GM18861 (cell line): ENCODE data around the gene C19orf53.
"Not testable (repeated sequence)": the region's sequence is repeated elsewhere in the genome, so short reads cannot be mapped to it uniquely, and the experiment has no call there.

Source experiments
- ATAC-seq: cut with Tn5 transposase; IDR thresholded peaks from one replicate; pipeline ENCODE4 v1.9.1; 2021; ENCODE audit not compliant: unreplicated experiment

Gene C19orf53

DNA sequence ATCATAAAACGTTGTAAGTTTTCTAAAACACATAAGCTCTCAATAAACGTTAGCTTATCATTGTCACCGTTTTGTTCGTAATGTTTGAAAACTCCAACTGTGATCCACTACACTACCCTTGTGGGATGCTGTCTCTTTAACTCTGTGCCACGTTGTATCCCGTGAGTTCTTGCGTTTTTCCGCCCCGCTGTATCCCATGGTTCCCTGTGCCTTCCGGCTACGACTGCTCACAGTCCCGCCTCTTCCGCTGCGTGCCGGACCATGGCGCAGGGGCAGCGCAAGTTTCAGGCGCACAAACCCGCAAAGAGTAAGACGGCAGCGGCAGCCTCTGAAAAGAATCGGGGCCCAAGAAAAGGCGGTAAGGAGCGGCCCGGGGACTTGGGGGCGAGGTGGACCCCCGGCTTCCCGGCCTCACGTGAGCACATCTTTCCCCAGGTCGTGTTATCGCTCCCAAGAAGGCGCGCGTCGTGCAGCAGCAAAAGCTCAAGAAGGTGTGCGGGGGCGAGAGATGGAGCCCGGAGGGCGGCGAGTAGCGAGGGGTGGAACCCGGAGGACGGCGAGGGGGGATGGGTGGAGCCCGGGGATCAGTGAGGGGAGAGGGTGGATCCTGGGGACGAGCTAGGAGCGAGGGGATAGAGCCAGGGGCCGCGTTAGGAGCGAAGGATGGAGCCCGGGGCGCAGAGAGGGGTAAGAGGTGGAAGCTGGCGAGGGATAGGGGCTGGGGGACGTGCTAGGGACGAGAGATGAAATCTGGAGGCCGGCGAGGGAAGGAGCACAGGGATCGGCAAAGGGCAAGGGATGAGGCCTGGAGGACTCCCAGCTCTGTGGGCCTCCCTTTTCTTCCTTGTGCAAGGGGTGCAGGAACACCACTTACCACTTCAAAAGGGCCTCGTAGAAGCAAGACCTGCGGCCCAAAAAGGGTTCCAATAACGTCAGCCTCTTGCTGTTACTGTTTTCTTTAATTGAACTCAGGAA lies at the start of gene C19orf53:
TSS of gene C19orf53 (plus strand) at position 240 of the 975 bp plus-strand sequence. CDS start at position 262, 22 bp downstream.
- ATAC-seq: peak; percentile 89

DNA sequence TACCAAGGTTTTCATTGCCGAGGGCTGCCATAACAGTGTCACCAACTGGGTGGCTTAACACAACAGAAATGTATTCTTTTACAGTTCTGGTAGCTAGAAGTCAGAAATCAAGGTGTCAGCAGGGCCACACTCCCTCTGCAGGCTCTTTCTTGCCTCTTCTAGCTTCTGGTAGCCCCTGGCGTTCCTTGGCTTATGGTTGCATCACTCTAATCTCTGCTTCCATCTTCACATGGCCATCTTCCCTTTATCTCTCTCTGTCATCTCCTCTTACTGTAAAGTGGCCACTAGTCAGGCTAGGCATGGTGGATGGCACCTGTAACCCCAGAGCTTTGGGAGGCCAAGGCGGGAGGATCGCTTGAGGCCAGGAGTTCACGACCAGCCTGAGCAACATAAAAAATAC lies 47.9 kb upstream of the C19orf53 start:
- ATAC-seq: no peak

DNA sequence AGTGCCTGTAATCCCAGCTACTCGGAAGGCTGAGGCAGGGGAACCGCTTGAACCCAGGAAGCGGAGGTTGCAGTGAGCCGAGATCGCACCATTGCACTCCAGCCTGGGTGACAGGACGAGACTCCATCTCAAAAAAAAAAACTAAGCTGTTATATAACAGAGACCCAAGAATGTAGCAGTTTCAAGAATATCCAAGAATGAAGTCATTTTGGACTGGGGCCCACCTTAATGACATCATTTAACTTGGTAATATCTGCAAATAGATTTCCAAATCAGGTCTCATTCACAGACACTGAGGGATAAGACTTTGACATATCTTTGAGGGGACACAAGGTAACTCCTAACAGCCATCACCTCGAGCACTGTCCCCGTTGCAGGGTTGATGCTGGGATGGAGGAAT lies 46.5 kb upstream of the C19orf53 start:
- ATAC-seq: no peak

DNA sequence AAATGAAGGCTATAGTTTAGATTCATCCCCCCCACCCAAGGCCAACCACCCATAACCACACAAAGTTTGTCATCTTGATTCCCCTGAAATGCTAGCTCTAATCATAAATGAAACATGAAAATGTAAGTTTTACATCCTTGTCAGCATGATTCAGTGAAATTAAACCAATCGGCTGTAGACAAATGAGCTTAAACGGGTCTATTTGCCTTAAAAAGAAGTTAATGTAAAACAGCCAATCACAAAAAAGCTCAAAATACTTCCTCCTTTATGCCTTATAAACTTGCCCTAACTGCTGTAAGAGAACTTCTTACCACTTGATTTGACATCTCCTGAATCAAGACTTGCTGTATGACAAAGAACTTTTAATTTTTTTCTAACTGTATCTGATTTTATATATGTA lies 44.4 kb upstream of the C19orf53 start:
- ATAC-seq: no peak

DNA sequence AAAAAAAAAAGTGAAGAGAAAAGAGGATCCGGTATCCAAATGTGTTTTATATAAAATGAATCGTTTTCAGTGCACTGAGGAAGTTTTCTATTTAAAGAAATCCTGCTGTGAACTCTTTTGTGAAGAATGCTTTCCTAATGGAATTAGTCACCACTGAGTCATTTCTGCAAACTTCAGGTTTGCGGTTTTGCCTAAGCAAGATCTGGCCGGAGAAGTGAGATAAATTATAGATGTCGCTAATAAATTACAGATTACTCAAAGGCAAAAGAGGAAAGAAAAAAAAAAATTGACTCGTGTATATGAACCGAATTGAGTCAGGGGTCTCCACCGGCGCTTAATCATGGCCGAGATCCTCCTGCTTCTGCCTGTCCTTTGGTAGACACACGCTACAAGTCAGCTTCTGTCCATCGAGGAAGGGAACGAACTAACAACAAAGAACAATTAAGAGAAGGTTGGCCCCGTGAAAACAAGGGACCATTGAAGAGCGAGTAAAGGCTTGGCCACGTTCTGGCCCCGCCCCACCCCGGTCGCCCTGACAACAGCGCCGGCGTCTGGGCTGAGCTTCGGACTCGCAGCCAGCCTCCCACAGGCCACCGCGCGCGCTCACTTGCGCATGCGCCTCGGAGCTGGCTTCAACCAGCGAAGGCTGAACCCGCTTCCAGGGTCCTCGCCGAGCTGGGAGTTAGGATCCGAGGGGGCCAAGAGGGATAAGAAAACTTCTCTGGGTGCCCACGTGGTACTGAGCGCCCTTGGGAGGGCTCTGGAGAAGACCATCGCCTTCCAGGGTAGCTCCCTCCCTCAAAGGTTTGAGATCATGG lies 42.9 kb upstream of the C19orf53 start:
- peak; percentile 93 for ATAC-seq

DNA sequence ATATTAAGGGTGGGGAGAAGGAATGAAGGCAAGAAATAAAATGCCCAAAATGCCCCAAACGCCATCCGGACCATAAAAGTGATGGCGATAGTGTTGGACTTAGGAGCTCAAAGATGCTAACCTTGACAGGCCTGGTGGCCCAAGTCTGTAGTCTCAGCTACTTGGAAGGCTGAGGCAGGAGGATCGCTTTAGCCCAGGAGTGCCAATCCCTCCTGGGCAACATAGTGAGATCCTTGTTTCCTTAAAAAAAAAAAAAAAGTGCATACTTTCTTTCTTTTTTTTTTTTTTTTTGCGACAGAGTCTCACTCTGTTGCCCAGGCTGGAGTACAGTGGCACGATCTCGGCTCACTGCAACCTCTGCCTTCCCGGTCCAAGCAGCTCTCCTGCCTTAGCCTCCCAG lies 41.9 kb upstream of the C19orf53 start:
- no peak for ATAC-seq

DNA sequence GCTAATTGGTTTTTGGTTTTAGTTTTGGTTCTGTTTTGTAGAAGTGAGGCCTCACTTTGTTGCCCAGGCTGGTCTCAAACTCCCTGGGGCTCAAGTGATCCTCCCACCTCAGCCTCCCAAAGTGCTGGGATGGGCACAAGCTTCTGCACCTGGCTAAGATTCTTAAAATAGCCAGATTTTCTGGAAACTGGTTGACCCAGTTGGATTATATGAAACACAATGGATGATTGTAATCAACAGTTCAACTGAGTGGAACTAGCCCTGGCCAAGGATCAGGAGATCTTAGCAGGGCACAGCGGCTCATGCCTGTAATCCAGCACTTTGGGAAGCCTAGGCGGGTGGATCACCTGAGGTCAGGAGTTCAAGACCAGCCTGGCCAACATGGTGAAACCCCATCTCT lies 39.5 kb upstream of the C19orf53 start:
- ATAC-seq: no peak

DNA sequence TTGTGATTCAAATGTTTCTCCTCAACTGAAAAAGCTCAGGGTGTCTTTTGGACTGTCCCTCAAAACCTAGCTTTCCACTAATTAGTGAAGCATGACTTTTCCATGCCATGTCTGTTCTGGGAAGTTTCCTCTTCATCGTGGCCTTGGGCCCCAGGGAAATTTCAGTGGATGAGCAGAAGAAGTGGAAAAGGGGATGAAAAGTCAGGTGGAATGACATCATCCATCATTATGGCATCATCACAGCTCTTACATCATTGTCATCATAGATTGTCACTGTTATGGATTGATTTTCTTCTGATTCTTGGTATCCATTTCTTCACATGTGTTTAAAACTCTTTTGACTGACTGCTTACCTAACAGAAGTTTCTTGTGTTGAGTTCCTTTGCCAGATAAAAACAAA lies 36.2 kb upstream of the C19orf53 start:
- ATAC-seq: no peak

DNA sequence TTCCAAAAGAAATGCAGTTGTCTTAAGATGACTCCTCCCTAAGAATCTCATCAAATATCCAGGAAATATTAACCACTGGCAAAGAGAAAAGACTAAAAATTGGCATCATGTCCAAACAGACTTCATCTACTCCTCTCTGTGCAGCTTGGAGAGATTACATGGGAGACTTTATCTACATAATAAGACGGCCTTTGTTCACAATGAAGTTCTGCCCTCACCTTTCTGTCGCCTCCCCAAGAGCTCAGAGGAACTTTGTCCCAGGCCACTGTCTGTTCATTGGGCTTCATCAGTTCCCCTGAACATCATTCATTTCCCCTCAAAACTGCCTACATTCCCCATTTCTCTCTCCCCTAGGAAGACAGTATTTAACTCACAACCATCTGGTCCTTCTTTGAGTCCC lies 32.4 kb upstream of the C19orf53 start:
- no peak for ATAC-seq

DNA sequence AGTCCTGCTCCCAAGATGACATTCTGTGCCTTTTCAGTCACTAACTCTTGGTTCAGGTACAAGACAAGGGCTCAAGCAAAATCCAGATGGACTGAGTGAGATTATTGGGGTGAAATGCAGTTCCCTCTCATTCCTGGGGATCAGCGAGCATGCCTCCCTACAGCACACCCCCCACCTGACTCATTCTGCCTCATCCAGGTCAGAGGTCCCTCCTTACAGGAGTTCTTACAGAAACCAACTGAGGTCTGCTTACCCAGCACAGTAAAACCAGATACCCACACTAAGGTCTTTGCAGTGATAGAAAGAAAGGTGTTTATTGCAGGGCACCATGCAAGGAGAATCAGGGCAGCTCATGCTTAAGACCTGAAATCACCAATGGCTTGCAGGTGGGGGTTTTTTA lies 31.5 kb upstream of the C19orf53 start:
- ATAC-seq: no peak

DNA sequence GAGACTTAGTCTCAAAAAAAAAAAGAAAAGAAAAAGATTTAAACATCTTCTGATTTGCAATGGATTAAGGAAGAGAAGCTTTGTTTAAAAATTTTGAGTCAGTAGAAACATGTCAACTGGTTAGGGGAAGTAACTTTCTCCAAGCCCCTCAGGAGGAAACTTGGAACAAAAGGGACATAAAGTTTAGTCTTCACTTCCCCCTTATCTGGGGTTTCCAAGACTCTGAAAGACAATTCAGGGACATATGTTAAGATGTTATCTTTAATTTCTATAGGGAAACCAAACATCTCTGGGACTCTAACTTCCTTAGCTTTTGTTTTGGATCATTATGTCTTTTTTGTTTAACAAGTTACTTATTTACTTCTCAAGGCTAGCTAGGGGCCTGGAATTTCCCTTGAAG lies 30.1 kb upstream of the C19orf53 start:
- ATAC-seq: no peak

DNA sequence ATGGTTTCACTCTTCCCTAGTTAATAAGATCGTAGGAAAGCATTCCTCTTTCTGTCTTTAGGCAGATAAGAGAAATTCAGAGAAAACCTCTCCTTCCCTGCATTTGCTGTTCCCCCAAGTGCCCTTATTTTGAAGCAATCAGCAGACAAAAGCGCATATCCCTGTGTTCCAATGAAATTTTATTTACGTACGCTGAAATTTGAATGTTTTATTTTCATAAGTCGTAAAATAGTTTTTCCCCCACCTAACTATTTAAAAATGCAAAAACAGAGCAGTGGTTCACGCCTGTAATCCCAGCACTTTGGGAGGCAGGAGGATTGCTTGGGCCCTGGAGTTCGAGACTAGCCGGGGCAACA lies 27.2 kb upstream of the C19orf53 start:
- ATAC-seq: no peak

DNA sequence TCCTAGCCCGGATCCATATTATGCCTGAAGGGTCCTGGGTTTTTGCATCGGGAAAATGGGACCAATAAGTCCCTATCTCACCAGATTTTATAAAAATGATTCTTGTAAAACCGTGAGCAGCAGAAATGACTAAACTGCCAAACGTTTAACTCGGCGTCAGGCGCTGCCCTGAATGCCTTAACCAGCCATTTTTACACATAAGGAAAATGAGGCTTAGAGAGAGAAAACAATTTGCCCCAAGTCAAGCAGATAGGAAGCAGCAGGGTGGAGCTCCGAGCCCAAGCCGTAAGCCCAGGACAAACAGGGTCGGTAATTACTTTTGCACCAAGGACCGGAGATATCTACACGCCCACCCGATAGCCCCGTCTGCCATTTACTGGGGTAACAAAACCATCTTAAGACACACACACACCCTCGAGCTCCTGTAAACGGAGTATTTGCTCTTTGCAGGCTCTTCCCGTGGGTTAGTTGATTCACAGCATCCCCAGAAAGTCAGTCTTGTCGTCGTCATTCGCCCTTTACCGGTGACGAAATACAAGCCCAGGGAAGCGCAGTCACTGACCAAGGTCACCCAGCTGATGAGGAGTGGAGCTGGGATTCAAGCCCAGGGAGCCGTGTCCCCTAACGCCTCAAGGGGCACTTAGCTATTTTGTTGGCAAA lies 26.0 kb upstream of the C19orf53 start:
- no peak for ATAC-seq

DNA sequence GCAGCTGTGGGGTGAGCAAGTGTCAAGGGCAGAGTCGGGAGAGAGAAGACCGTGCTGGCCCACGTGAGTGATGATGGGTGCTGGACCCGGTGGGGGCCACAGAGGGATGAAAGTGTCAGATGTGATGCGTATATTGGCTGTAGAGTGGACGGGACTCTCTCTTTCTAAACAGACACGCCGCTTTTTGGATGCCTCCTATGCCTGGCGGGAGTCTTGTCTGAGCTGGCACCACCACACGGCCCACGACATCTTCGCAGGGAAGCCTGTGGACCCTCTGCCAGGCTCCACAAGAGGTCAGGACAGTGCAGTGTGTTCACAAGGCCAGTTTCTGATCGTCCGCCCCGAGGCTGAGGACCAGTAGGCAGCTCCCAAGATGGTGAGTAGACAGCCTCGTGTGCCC lies 22.8 kb upstream of the C19orf53 start:
- no peak for ATAC-seq

DNA sequence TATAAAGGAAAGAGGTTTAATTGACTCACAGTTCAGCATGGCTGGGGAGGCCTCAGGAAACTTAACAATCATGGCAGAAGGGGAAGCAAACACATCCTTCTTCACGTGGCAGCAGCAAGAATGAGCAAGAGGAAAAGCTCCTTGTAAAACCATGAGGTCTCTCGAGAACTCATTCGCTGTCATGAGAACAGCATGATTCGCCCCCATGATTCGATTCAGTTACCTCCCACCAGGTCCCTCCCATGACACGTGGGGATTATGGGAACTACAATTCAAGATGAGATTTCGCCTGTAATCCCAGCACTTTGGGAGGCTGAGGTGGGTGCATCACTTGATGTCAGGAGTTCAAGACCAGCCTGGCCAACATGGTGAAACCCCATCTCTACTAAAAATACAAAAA lies 20.6 kb upstream of the C19orf53 start:
- ATAC-seq: not testable (repeated sequence)

DNA sequence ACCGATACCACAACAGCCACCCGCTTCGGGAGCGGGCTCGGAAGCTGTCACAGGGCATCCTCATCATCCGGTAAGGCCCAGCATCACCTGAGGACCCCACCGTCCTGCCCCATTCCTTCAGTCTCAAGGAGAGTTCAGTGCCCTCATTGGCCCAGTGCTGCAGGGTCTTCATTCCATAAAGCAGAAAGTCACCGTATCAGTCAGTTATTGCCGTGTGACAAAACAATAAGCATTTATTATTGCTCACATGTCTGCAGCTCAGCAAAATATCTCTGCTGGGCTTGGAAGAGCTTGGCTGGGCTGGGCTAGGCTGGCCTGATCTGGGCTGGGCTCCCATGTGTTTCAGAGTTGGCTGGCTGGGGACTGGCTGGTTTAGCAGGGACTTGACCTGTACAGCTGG lies 18.0 kb upstream of the C19orf53 start:
- no peak for ATAC-seq

DNA sequence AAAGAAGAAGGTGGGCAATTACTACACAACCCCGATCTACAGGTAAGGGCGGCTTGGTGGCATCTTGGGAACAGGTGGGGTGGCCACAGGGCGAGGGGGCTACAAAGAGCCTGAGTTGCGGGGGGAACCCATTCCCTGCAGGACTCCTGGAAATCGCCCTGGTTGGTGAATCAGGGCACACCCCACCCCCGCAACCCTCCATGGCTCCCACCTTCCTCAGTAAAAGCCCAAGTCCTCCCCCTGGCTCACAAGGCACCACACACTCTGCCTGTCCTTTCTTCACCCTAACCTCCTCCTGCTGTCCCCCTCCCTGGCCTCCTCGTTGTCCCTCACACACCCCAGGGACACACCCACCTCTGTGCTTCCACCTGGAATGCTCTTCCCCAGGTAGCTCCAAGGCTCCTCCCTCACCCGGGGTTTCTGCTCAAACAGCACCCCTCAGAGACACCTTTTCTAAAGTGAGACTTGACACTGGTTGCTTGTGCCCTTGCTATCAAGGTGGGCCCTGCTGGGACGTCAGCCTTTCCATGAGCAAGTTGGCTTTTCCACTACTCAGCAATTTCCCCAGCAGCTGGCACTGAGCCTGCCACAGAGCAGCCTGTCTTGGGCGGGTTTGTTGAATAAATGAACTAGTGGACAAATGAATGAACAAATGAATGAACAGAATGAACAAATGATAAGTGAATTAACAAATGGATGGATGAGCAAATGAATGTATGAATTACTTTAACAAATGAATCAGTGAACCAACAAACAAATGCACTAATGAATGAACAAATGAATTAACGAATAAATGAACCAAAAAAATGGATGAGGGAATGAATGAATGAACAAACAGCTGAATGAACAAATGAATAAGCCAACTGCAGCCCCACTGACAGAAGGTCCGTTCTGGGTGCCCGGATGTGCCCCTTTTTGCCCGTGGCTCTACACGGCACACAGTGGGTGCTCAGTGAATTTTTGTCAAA lies 16.2 kb upstream of the C19orf53 start:
- no peak for ATAC-seq

DNA sequence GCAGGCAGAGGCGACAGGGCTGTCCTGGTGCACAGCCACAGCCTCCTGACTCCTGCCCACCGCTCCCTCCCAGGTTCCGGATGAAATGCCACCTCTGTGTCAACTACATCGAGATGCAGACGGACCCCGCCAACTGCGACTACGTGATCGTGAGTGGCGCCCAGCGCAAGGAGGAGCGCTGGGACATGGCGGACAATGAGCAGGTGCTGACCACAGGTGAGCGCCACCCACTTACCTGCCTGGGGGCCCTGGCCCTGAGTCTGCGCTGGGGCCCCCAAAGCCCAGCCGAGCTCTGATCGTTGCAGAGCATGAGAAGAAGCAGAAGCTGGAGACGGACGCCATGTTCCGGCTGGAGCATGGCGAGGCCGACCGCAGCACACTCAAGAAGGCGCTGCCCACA lies 15.5 kb upstream of the C19orf53 start:
- no peak for ATAC-seq

DNA sequence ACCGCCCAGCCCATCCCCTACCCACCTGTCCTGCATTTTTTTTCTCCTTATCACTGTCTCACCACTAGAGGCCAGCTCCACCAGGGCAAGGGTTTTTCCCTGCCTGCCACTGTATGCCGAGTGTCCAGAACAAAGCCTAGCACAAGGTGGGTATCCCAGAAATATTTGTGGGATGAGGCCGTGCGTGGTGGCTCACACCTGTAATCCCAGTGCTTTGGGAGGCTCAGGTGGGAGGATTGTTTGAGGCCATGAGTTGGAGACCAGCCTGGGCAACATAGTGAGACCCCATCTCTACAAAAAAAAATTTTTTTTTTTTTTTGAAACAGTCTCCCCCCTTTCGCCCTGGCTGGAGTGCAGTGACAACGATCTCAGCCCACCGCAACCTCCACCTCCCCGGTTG lies 12.8 kb upstream of the C19orf53 start:
- ATAC-seq: no peak

DNA sequence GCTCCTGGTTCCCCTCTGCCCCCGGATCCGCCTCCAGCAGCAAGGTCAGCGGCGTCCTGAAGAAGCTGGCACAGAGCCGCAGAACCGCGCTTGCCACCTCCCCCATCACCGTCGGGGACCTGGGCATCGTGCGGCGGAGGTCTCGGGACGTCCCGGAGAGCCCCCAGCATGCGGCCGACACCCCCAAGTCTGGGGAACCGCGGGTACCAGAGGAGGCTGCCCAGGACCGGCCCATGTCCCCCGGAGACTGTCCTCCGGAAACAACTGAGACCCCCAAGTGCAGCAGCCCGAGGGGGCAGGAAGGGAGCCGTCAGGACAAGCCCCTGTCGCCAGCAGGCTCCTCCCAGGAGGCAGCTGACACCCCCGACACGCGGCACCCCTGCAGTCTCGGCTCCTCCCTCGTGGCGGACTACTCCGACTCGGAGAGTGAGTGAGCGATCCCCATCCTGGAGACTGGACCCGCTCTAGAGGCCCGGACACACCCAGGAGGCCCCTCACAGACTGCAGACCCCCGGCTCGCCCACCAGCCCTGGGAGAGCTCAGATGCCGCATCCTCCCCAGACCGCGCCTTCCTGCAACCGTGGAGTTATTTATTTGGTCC lies 11.5 kb upstream of the C19orf53 start:
- no peak for ATAC-seq
